ENCODE data around the gene NBDY. TPM values are rescaled to one million over a fixed set of nuclear protein-coding genes. Genes with fewer than 3 reads are reported as not detected.
A peak's percentile ranks its signal among the peaks of the same experiment; 100 is the strongest.
"Not testable (repeated sequence)": the region's sequence is repeated elsewhere in the genome, so short reads cannot be mapped to it uniquely, and the experiment has no call there.

NBDY gene, protein sequence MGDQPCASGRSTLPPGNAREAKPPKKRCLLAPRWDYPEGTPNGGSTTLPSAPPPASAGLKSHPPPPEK
- 59.1 TPM for polyA plus RNA-seq

GRCh38 chrX:56729152-56729850 is at the start of gene NBDY:
TSS of gene NBDY (plus strand) at chrX:56729243. CDS start at chrX:56729354, 111 bp downstream.
- Mint-ChIP-seq H3K27me3 (no peaks in the 10 kb centered on the region), H3K27ac (peak within 1 kb of the TSS; percentile 72 to 94 (median 92)), H3K9me3 (no peaks in the 10 kb centered on the region), H3K4me1 (peaks cover 3 to 14% (median 11%) of the 10 kb centered on the region in 3 donors), H3K4me3 (peak within 1 kb of the TSS; percentile 82 to 97 (median 93)), H3K36me3 (no peaks in the 10 kb centered on the region)

- not testable (repeated sequence) for H3K27me3 Mint-ChIP-seq, H3K4me1 Mint-ChIP-seq, H3K36me3 Mint-ChIP-seq, H3K9me3 Mint-ChIP-seq, H3K27ac Mint-ChIP-seq, H3K4me3 Mint-ChIP-seq
Measured at GRCh38 chrX:56704530-56704929, 24.5 kb upstream of the NBDY start.

- Mint-ChIP-seq H3K36me3 (no peaks in the 10 kb centered on the region), H3K4me3 (peak overlapping the region in 1 of 4 donors; percentile 69), H3K27me3 (peaks cover 1% of the 10 kb centered on the region), H3K4me1 (peaks cover 3 to 8% (median 8%) of the 10 kb centered on the region in 3 donors), H3K9me3 (no peaks in the 10 kb centered on the region), H3K27ac (peak overlapping the region in 1 of 3 donors; percentile 37)
Measured at GRCh38 chrX:56726605-56727004, 2.4 kb upstream of the NBDY start.

- H3K36me3 Mint-ChIP-seq = no peaks in the 10 kb centered on the region
- H3K4me3 Mint-ChIP-seq = peak overlapping the region in 1 of 4 donors; percentile 82
- peaks cover 3 to 11% (median 9%) of the 10 kb centered on the region in 3 donors for H3K4me1 Mint-ChIP-seq
- H3K27ac Mint-ChIP-seq = peak overlapping the region in 2 of 3 donors; percentile 5 to 72
- no peaks in the 10 kb centered on the region for H3K9me3 Mint-ChIP-seq
- peaks cover 1% of the 10 kb centered on the region for H3K27me3 Mint-ChIP-seq
Measured at GRCh38 chrX:56727531-56727930, 1.5 kb upstream of the NBDY start.

- Mint-ChIP-seq H3K9me3 (no peaks in the 10 kb centered on the region), H3K4me1 (peaks cover 3 to 11% (median 11%) of the 10 kb centered on the region in 3 donors), H3K4me3 (peak overlapping the region in 3 of 4 donors; percentile 37 to 82 (median 64)), H3K27me3 (no peaks in the 10 kb centered on the region), H3K36me3 (no peaks in the 10 kb centered on the region), H3K27ac (peak overlapping the region in 2 of 3 donors; percentile 4 to 72)
Measured at GRCh38 chrX:56728321-56728720, 722 bp upstream of the NBDY start.

- Mint-ChIP-seq H3K27ac (peak overlapping the region; percentile 72 to 94 (median 92)), H3K27me3 (no peaks in the 10 kb centered on the region), H3K9me3 (no peaks in the 10 kb centered on the region), H3K4me3 (peak overlapping the region; percentile 82 to 97 (median 92)), H3K4me1 (peaks cover 3 to 14% (median 11%) of the 10 kb centered on the region in 3 donors), H3K36me3 (no peaks in the 10 kb centered on the region)
Measured at GRCh38 chrX:56728752-56729151, 291 bp upstream of the NBDY start.

DNA sequence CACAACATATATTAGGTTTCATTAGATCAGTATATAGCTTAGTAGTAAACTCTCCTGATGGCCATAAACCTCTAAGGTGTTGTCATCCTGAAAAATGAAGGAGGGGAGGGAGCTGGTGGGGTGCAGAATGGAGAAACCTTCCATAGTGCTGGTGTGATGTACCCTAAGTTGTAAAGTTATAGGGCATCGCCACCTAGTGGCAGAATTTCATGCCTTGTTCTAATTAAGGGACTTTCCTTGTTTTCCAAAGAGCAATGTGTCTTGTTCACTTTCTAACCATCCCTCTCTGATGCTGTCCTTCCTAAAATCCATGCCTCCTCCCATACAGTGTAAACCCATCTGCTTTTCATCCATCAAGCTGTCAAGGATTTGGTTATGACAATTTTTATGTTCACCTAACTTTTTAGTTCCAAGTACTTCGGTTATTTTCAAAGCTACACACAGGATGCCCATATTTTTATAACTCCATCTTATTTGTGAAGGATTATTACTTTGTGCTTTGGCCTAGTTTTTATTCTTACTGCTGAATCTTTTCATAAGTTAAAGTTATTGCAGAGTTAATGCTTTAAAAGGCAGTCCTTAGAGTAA is 4.5 kb downstream of the NBDY start:
- Mint-ChIP-seq H3K36me3 (no peaks in the 10 kb centered on the region), H3K27me3 (no peaks in the 10 kb centered on the region), H3K4me3 (no peak overlapping the region), H3K27ac (peak overlapping the region in 1 of 3 donors; percentile 2), H3K4me1 (peaks cover 4 to 14% (median 5%) of the 10 kb centered on the region in 3 donors), H3K9me3 (no peaks in the 10 kb centered on the region)

DNA sequence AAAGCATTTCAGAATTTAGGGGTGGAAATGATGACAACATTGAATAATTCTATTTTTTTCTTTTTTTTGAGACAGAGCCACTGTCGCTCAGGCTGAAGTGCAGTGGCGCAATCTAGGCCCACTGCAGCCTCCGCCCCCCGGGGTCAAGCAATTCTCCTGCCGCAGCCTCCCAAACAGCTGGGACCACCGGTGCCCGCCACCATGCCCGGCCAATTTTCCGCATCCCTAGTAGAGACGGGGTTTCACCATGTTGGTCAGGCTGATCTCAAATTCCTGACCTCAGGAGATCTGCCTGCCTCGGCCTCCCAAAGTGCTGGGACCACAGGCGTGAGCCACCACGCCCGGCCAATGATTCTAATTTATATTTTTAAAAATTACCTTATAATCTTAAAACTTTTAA is 7.2 kb downstream of the NBDY start:
- H3K4me3 Mint-ChIP-seq = peak overlapping the region in 1 of 4 donors; percentile 18
- no peaks in the 10 kb centered on the region for H3K9me3 Mint-ChIP-seq
- H3K27ac Mint-ChIP-seq = no peak overlapping the region
- no peaks in the 10 kb centered on the region for H3K36me3 Mint-ChIP-seq
- H3K4me1 Mint-ChIP-seq = peaks cover 5 to 15% (median 8%) of the 10 kb centered on the region in 3 donors
- H3K27me3 Mint-ChIP-seq = no peaks in the 10 kb centered on the region

- H3K9me3 Mint-ChIP-seq = no peaks in the 10 kb centered on the region
- peaks cover 4 to 10% (median 5%) of the 10 kb centered on the region in 3 donors for H3K4me1 Mint-ChIP-seq
- H3K27me3 Mint-ChIP-seq = no peaks in the 10 kb centered on the region
- H3K4me3 Mint-ChIP-seq = no peak overlapping the region
- peak overlapping the region in 1 of 3 donors; percentile 71 for H3K27ac Mint-ChIP-seq
- H3K36me3 Mint-ChIP-seq = no peaks in the 10 kb centered on the region
Measured at GRCh38 chrX:56738670-56739069, 9.6 kb downstream of the NBDY start.

GRCh38 chrX:56744996-56745395 is 16.0 kb downstream of the NBDY start:
- no peak overlapping the region for H3K27ac Mint-ChIP-seq
- H3K27me3 Mint-ChIP-seq = peaks cover 5% of the 10 kb centered on the region
- H3K4me3 Mint-ChIP-seq = no peak overlapping the region
- H3K4me1 Mint-ChIP-seq = peaks cover 0 to 4% (median 3%) of the 10 kb centered on the region in 3 donors
- H3K36me3 Mint-ChIP-seq = no peaks in the 10 kb centered on the region
- H3K9me3 Mint-ChIP-seq = no peaks in the 10 kb centered on the region

DNA sequence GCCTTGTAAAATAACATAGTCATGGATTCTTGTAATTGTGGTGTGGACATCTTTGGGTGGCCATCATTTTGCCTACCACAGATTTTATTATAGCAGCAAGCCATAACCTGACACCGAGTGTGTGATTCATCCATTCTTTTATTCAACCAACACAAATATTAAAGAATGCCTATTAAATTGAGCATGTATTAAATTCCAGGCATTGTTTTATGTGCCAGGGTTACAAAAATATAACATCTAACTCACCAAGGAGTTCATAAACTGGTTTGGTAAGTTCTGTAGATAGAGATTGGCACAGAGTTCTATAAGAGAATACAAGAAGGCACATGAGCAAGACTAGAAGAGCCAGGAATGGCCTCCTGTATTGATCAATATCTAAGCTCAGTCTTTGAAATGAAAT is 18.0 kb downstream of the NBDY start:
- Mint-ChIP-seq H3K27me3 (peaks cover 8% of the 10 kb centered on the region), H3K4me3 (no peak overlapping the region), H3K27ac (no peak overlapping the region), H3K4me1 (peaks cover 3 to 13% (median 8%) of the 10 kb centered on the region in 3 donors), H3K9me3 (no peaks in the 10 kb centered on the region), H3K36me3 (no peaks in the 10 kb centered on the region)

GRCh38 chrX:56751071-56751470 is 22.0 kb downstream of the NBDY start:
- no peak overlapping the region for H3K4me3 Mint-ChIP-seq
- H3K36me3 Mint-ChIP-seq = no peaks in the 10 kb centered on the region
- H3K9me3 Mint-ChIP-seq = no peaks in the 10 kb centered on the region
- H3K27me3 Mint-ChIP-seq = peaks cover 8% of the 10 kb centered on the region
- H3K27ac Mint-ChIP-seq = no peak overlapping the region
- H3K4me1 Mint-ChIP-seq = peaks cover 7 to 27% (median 10%) of the 10 kb centered on the region in 3 donors

- H3K4me1 Mint-ChIP-seq = peaks cover 15 to 31% (median 23%) of the 10 kb centered on the region in 3 donors
- no peak overlapping the region for H3K27ac Mint-ChIP-seq
- H3K9me3 Mint-ChIP-seq = no peaks in the 10 kb centered on the region
- H3K27me3 Mint-ChIP-seq = peaks cover 2% of the 10 kb centered on the region
- peak overlapping the region in 3 of 4 donors; percentile 6 to 48 (median 25) for H3K4me3 Mint-ChIP-seq
- no peaks in the 10 kb centered on the region for H3K36me3 Mint-ChIP-seq
Measured at GRCh38 chrX:56757327-56757726, 28.3 kb downstream of the NBDY start.

DNA sequence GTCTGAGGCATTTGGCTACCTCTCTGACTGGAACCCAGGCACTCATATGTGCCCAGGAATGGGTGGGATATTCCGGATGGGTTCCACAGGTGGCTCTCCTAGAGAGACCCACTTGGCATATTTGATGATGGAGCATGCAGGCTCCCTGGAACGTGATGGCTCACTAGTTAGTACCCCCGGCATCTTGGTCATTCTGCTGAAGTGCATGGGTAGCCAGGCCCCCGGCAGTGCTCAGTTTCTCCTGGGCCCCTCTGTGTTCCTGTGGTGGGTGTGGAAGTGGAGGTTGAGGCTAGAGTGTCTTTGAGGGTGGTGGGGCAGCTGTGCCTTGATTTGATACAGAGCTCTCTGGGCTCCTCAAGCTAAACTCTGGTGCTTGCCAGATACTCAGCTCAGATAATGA is 29.4 kb downstream of the NBDY start:
- no peak overlapping the region for H3K4me3 Mint-ChIP-seq
- H3K27me3 Mint-ChIP-seq = peaks cover 2% of the 10 kb centered on the region
- H3K27ac Mint-ChIP-seq = peak overlapping the region in 1 of 3 donors; percentile 46
- no peaks in the 10 kb centered on the region for H3K36me3 Mint-ChIP-seq
- peaks cover 24 to 37% (median 34%) of the 10 kb centered on the region in 3 donors for H3K4me1 Mint-ChIP-seq
- no peaks in the 10 kb centered on the region for H3K9me3 Mint-ChIP-seq

DNA sequence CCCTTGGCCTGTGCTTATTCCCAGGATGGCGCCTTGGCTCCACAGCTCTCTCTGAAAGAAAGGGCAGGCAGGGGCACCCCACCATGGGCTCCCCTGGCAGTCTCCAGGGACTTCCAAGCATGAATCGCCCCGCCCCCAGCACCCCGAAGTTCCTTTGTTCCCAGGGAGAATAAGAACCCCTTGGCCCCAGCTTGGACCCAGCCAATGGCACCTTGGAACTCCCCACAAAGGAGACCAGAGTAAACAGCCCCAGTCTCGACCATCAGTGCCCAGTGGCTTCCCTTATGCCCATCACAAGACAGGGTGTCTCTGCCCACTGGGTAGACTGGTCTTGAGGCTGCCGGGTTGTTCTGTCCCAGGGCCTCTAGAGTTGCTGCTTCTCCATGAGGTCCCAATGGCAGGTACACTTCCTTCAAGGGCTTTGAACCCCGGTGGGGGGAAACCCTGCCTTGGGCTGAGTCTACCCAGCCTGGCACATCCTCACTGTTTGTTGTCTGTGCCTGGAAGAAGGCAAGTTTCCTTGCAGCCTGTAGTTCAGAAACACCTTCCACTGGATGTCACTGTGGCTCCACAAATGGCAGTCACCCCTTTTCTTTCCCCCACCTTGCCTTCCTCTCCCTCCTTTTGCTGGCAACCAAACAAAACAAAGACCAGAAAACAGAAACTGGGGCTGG is 30.8 kb downstream of the NBDY start:
- Mint-ChIP-seq H3K27ac (peak overlapping the region in 1 of 3 donors; percentile 8), H3K4me1 (peaks cover 28 to 40% (median 37%) of the 10 kb centered on the region in 3 donors), H3K36me3 (no peaks in the 10 kb centered on the region), H3K27me3 (peaks cover 2% of the 10 kb centered on the region), H3K4me3 (no peak overlapping the region), H3K9me3 (no peaks in the 10 kb centered on the region)

Measured in IgD-negative memory B cell (primary cell).